Transverse colon (tissue), 4 donors: ENCODE measurements around the gene CFAP97. TPM values are rescaled to one million over a fixed set of nuclear protein-coding genes. Genes with fewer than 3 reads are reported as not detected.

Source experiments
- DNase-seq: peaks from one replicate; pipeline ENCODE4 v3.0.0-alpha.2; 2019
- H3K27ac ChIP-seq, 4 donors: fragments of 200-600 bp; sonication (generic); 2 replicates each; pipeline ENCODE4 v1.5.1; 2016 to 2018; ENCODE audit warnings: inconsistent platforms in 4 of 4
- H3K27me3 ChIP-seq: fragments of 200-600 bp; sonication (generic); 2 replicates; pipeline ENCODE4 v1.5.1; 2017; ENCODE audit warnings: inconsistent platforms
- H3K36me3 ChIP-seq, 4 donors: fragments of 200-600 bp; sonication (generic); 2 replicates each; pipeline ENCODE4 v1.5.1; 2017 to 2019; ENCODE audit warnings: inconsistent platforms in 4 of 4
- H3K4me1 ChIP-seq, 4 donors: fragments of 200-600 bp; sonication (generic); 2 replicates each; pipeline ENCODE4 v1.5.1; 2017 to 2020; ENCODE audit warnings: inconsistent platforms in 4 of 4
- H3K4me3 ChIP-seq, 4 donors: fragments of 200-600 bp; sonication (generic); 1 replicate in 1 of 4; 2 replicates in 3 of 4; pipeline versions ENCODE4 v1.5.1 to v1.6.1; 2017 to 2019; ENCODE audit warnings: inconsistent platforms in 4 of 4
- H3K9me3 ChIP-seq, 2 donors: fragments of 200-600 bp; sonication (generic); 2 replicates each; pipeline ENCODE4 v1.5.1; 2017 to 2019; ENCODE audit warnings: inconsistent platforms in 2 of 2
- EP300 ChIP-seq: sonication (generic); formaldehyde crosslinking; IDR thresholded peaks from one replicate; pipeline ENCODE4 v1.6.1; 2017; ENCODE audit warnings: antibody characterized with exemption, low read depth
- POLR2A ChIP-seq: fragments of 450-650 bp; IDR thresholded peaks from one replicate; pipeline ENCODE4 v1.6.1; 2016; ENCODE audit warnings: antibody characterized with exemption, mild to moderate bottlenecking, moderate library complexity
- POLR2AphosphoS5 ChIP-seq, 3 donors: sonication (generic); formaldehyde crosslinking; IDR thresholded peaks; one replicate each; pipeline ENCODE4 v1.6.1; 2016; ENCODE audit warnings: antibody characterized with exemption in 3 of 3
- WGBS, 2 donors: methylation state at CpG; one replicate each; pipeline ENCODE4 v1.1.5; 2018; ENCODE audit warnings: low coverage in 1 of 2; 5-methylcytosine and 5-hydroxymethylcytosine counted together
- in situ Hi-C, 4 donors: fragments of 200-750 bp; cut with MboI; loops; one replicate each; pipeline versions ENCODE4 v1.15.0 to v1.15.1; 2017; ENCODE audit warnings: low sequenced_read_pairs in 3 of 4, low pct_ligation_motif_present in 1 of 4, low pct_unique_long_range_greater_than_20kb in 1 of 4
- intact Hi-C: fragments of 100-400 bp; cut with DNase I; formaldehyde crosslinking; loops from one replicate; pipeline ENCODE4 v1.15.1; 2023; ENCODE audit warnings: low total_unique reads
- total RNA-seq, 4 donors: library from RNA; depleted of rRNA; stranded (reverse); fragments of >200 nt; gene quantifications; one replicate each; pipeline ENCODE4 v1.1.0, GENCODE V29; 2016
- TF ChIP-seq, protein P1 (sequence below), 5 experiments: fragments of 200-600 bp in 3 of 5; fragments of 450-650 bp in 2 of 5; sonication (generic) in 3 of 5; IDR thresholded peaks; 1 replicate in 2 of 5; 2 replicates in 3 of 5; pipeline ENCODE4 v1.5.1; 2016 to 2017; ENCODE audit warnings: antibody characterized with exemption in 5 of 5, inconsistent platforms in 3 of 5, mild to moderate bottlenecking in 2 of 5, moderate library complexity in 1 of 5

CFAP97 gene
- total RNA-seq, 4 donors from 2014 or later = 4.6 to 17.1 (median 9.3) TPM

DNA sequence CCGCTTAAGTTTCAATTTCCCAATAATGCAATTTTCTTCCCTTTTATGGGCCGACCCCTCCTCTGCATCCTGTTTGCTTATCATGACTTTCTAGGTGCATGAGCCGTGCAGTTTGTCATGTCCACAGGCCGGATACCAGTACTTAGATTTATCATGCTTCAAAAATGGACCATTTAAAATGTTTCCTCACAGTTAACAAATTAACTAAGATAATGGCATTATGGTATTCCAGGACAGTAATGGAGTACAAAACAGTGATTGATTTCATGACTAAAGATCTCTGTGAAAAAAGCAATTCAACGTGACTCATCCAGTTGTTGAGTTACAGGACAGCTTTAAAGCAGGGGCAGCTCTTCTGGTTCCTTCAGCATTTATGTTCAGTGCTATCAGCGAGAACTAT, 28.6 kb upstream of the CFAP97 start:
- no peak for TF ChIP-seq POLR2AphosphoS5 (IDR thresholded peaks at IDR 0.05)
- TF ChIP-seq, protein P1, sequence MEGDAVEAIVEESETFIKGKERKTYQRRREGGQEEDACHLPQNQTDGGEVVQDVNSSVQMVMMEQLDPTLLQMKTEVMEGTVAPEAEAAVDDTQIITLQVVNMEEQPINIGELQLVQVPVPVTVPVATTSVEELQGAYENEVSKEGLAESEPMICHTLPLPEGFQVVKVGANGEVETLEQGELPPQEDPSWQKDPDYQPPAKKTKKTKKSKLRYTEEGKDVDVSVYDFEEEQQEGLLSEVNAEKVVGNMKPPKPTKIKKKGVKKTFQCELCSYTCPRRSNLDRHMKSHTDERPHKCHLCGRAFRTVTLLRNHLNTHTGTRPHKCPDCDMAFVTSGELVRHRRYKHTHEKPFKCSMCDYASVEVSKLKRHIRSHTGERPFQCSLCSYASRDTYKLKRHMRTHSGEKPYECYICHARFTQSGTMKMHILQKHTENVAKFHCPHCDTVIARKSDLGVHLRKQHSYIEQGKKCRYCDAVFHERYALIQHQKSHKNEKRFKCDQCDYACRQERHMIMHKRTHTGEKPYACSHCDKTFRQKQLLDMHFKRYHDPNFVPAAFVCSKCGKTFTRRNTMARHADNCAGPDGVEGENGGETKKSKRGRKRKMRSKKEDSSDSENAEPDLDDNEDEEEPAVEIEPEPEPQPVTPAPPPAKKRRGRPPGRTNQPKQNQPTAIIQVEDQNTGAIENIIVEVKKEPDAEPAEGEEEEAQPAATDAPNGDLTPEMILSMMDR (IDR thresholded peaks at IDR 0.05) = no peak
- TF ChIP-seq POLR2A = no peak
- TF ChIP-seq EP300 = no peak
- intact Hi-C loops = loop anchor here (10.0 kb wide), 1 partner anchor 968 kb away; no protein-coding TSS in a partner anchor
- WGBS, 2 donors = 41 to 44% methylated on average over 6 of the region's 6 CpGs
- H3K27me3 ChIP-seq = no peaks in the 10 kb centered on the region
- no peaks in the 10 kb centered on the region for H3K36me3 ChIP-seq
- H3K9me3 ChIP-seq = no peaks in the 10 kb centered on the region
- H3K4me3 ChIP-seq = no peak overlapping the region
- peaks cover 6 to 51% (median 35%) of the 10 kb centered on the region in 4 donors for H3K4me1 ChIP-seq
- no peak for DNase-seq
- in situ Hi-C loops = no loop called here
- H3K27ac ChIP-seq = no peak overlapping the region

DNA sequence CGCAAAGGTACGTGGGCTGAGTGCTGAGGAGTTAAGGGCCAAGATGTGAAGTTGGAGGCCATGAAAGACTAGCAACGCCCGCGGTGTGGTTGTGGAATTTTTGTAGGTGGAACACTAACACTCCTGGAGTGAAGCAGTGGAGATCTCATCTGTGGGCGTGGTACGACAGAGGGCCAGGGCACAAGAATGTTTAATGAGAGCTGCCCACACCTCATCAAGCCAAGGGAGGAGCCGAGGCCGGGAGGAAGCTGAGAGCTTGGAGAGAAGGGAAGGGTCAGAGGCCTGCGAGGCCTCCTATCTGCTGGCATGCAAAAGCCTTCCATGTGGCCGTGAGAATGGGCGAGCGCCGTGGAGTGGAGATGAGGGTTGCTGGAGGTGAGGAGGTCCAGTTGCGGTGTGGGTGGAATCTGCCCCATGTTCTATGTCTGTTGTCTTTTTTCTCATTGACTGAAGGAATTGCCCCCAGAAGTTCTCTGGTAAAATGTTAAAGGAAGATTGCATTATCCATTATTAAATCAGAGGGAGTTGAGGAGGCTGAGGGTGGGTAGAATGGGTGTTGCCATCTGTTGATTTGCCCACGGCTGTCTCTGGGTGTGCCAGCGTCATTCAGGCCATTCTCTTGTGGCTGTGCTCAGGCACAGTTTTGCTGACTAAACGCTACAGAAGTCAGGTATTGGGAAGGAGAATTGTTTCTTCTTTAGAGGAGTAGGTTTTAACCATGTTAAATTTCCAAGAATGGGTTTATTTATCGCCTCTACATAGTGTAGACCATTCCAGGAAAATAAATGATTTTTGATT, 25.4 kb upstream of the CFAP97 start:
- peaks cover 0 to 41% (median 25%) of the 10 kb centered on the region in 4 donors for H3K4me1 ChIP-seq
- H3K27ac ChIP-seq = no peak overlapping the region
- H3K4me3 ChIP-seq = no peak overlapping the region
- in situ Hi-C loops = no loop called here
- intact Hi-C loops = no loop called here
- no peaks in the 10 kb centered on the region for H3K9me3 ChIP-seq
- DNase-seq = no peak
- H3K27me3 ChIP-seq = no peaks in the 10 kb centered on the region
- no peaks in the 10 kb centered on the region for H3K36me3 ChIP-seq
- no peak for TF ChIP-seq EP300
- TF ChIP-seq POLR2AphosphoS5 (IDR thresholded peaks at IDR 0.05) = no peak
- TF ChIP-seq POLR2A = no peak
- TF ChIP-seq, protein P1 (IDR thresholded peaks at IDR 0.05) = no peak
- 86 to 91% methylated on average over 7 to 19 of the region's 19 CpGs for WGBS, 2 donors

- Histone ChIP-seq H3K27me3 (no peaks in the 10 kb centered on the region), H3K4me1 (peaks cover 0 to 35% (median 23%) of the 10 kb centered on the region in 4 donors), H3K27ac (no peak overlapping the region), H3K36me3 (no peaks in the 10 kb centered on the region), H3K9me3 (no peaks in the 10 kb centered on the region), H3K4me3 (no peak overlapping the region)
- in situ Hi-C loops = no loop called here
- 88 to 96% methylated on average over 5 to 9 of the region's 9 CpGs for WGBS, 2 donors
- no peak for TF ChIP-seq EP300
- no peak for TF ChIP-seq POLR2AphosphoS5 (IDR thresholded peaks at IDR 0.05)
- TF ChIP-seq, protein P1 (IDR thresholded peaks at IDR 0.05) = no peak
- no peak for TF ChIP-seq POLR2A
- no peak for DNase-seq
- intact Hi-C loops = no loop called here
Measured at GRCh38 chr4:185227713-185228278, 24.0 kb upstream of the CFAP97 start.

GRCh38 chr4:185227131-185227551, 23.3 kb upstream of the CFAP97 start:
- TF ChIP-seq POLR2AphosphoS5 (IDR thresholded peaks at IDR 0.05) = no peak
- TF ChIP-seq, protein P1 (IDR thresholded peaks at IDR 0.05) = peak in 4 of 5 experiments; percentile 13 to 43 (median 24)
- TF ChIP-seq POLR2A = no peak
- no peak for TF ChIP-seq EP300
- WGBS, 2 donors = 28 to 80% methylated on average over 1 to 4 of the region's 4 CpGs
- no peaks in the 10 kb centered on the region for H3K27me3 ChIP-seq
- no peaks in the 10 kb centered on the region for H3K9me3 ChIP-seq
- no peak overlapping the region for H3K27ac ChIP-seq
- intact Hi-C loops = no loop called here
- no peaks in the 10 kb centered on the region for H3K36me3 ChIP-seq
- peaks cover 0 to 29% (median 18%) of the 10 kb centered on the region in 4 donors for H3K4me1 ChIP-seq
- in situ Hi-C loops = no loop called here
- DNase-seq = no peak
- no peak overlapping the region for H3K4me3 ChIP-seq
